H9 (cell line): ENCODE data around the gene BCAR3. TPM values are rescaled to one million over a fixed set of nuclear protein-coding genes. Genes with fewer than 3 reads are reported as not detected.

Experiments
- DNase-seq: peaks from one replicate; pipeline ENCODE4 v3.0.0-alpha.2; 2017
- H2AFZ ChIP-seq: one replicate; pipeline ENCODE4 v1.6.1; 2013; ENCODE audit warnings: mild to moderate bottlenecking, low read length, control low read depth, moderate library complexity
- H2AK5ac ChIP-seq: 2 replicates; pipeline ENCODE4 v1.6.1; 2013; ENCODE audit warnings: low read length, control low read depth, mixed read lengths; ENCODE audit not compliant: insufficient read length
- H2BK120ac ChIP-seq: one replicate; pipeline ENCODE4 v1.6.1; 2013; ENCODE audit warnings: low read depth, mild to moderate bottlenecking, low read length, control low read depth, inconsistent platforms; ENCODE audit not compliant: poor library complexity, severe bottlenecking
- H2BK12ac ChIP-seq: 2 replicates; pipeline ENCODE4 v1.6.1; 2013; ENCODE audit warnings: low read length, control low read depth, mixed read lengths, low read depth; ENCODE audit not compliant: insufficient read length
- H2BK15ac ChIP-seq: 2 replicates; pipeline ENCODE4 v1.6.1; 2013; ENCODE audit warnings: low read depth, low read length, control low read depth
- H2BK20ac ChIP-seq: one replicate; pipeline ENCODE4 v1.6.1; 2013; ENCODE audit warnings: low read depth, mild to moderate bottlenecking, low read length, control low read depth, inconsistent platforms; ENCODE audit not compliant: poor library complexity, severe bottlenecking
- H2BK5ac ChIP-seq: 2 replicates; pipeline ENCODE4 v1.6.1; 2013; ENCODE audit warnings: low read length, control low read depth, mixed read lengths; ENCODE audit not compliant: insufficient read length
- H3K14ac ChIP-seq: 2 replicates; pipeline ENCODE4 v1.6.1; 2013; ENCODE audit warnings: low read length, control low read depth; ENCODE audit not compliant: insufficient read depth
- H3K18ac ChIP-seq: 2 replicates; pipeline ENCODE4 v1.6.1; 2013; ENCODE audit warnings: low read depth, mild to moderate bottlenecking, mixed read lengths, low read length, control low read depth; ENCODE audit not compliant: insufficient read length
- H3K23ac ChIP-seq: 2 replicates; pipeline ENCODE4 v1.6.1; 2013; ENCODE audit warnings: low read length, control low read depth, mixed read lengths, low read depth; ENCODE audit not compliant: insufficient read length
- H3K23me2 ChIP-seq: 2 replicates; pipeline ENCODE4 v1.6.1; 2013; ENCODE audit warnings: low read depth, mild to moderate bottlenecking, mixed read lengths, low read length, control low read depth; ENCODE audit not compliant: insufficient read length, poor library complexity, severe bottlenecking
- H3K27ac ChIP-seq: 2 replicates; pipeline ENCODE4 v1.5.1; 2013; ENCODE audit warnings: low read length, control low read depth, mixed read lengths, low read depth; ENCODE audit not compliant: insufficient read length
- H3K27me3 ChIP-seq: 2 replicates; pipeline ENCODE4 v1.6.1; 2013; ENCODE audit warnings: low read length, control low read depth, inconsistent platforms; ENCODE audit not compliant: insufficient read depth
- H3K4ac ChIP-seq: 2 replicates; pipeline ENCODE4 v1.6.1; 2013; ENCODE audit warnings: low read depth, mild to moderate bottlenecking, control low read depth, inconsistent platforms, low read length, moderate library complexity
- H3K4me1 ChIP-seq: 2 replicates; pipeline ENCODE4 v1.6.1; 2013; ENCODE audit warnings: low read length, control low read depth, inconsistent platforms; ENCODE audit not compliant: insufficient read depth
- H3K4me2 ChIP-seq: 2 replicates; pipeline ENCODE4 v1.6.1; 2013; ENCODE audit warnings: low read length, control low read depth, mixed read lengths; ENCODE audit not compliant: insufficient read length, insufficient read depth
- H3K56ac ChIP-seq: 2 replicates; pipeline ENCODE4 v1.6.1; 2013; ENCODE audit warnings: low read depth, mild to moderate bottlenecking, mixed read lengths, low read length, control low read depth; ENCODE audit not compliant: insufficient read length
- H3K79me1 ChIP-seq: 2 replicates; pipeline ENCODE4 v1.6.1; 2013; ENCODE audit warnings: low read depth, mild to moderate bottlenecking, moderate library complexity, low read length, control low read depth, inconsistent platforms; ENCODE audit not compliant: insufficient read depth, poor library complexity, severe bottlenecking
- H3K79me2 ChIP-seq: 2 replicates; pipeline ENCODE4 v1.6.1; 2013; ENCODE audit warnings: low read length, control low read depth, inconsistent platforms; ENCODE audit not compliant: insufficient read depth
- H3K9ac ChIP-seq: 2 replicates; pipeline ENCODE4 v1.6.1; 2013; ENCODE audit warnings: low read length, control low read depth, mixed read lengths; ENCODE audit not compliant: insufficient read length; ENCODE audit errors: extremely low read depth
- H3K9me3 ChIP-seq: one replicate; pipeline ENCODE4 v1.6.1; 2013; ENCODE audit warnings: low read depth, low read length, inconsistent platforms; ENCODE audit not compliant: control insufficient read depth
- H3T11ph ChIP-seq: one replicate; pipeline ENCODE4 v1.6.1; 2013; ENCODE audit warnings: mild to moderate bottlenecking, low read length, control low read depth, inconsistent platforms
- H4K20me1 ChIP-seq: one replicate; pipeline ENCODE4 v1.6.1; 2013; ENCODE audit not compliant: control insufficient read depth, insufficient read length, insufficient read depth
- H4K5ac ChIP-seq: 2 replicates; pipeline ENCODE4 v1.6.1; 2013; ENCODE audit warnings: low read depth, mild to moderate bottlenecking, mixed read lengths, low read length, control low read depth; ENCODE audit not compliant: insufficient read length
- H4K8ac ChIP-seq: replicated peaks from 2 replicates; pipeline ENCODE4 v1.6.1; 2013; ENCODE audit warnings: low read length, control low read depth, mixed read lengths, low read depth; ENCODE audit not compliant: insufficient read length
- H4K91ac ChIP-seq: 2 replicates; pipeline ENCODE4 v1.6.1; 2013; ENCODE audit warnings: low read depth, mild to moderate bottlenecking, moderate library complexity, mixed read lengths, low read length, control low read depth; ENCODE audit not compliant: insufficient read length
- H3K27ac Mint-ChIP-seq, 3 experiments: 2 replicates in 2 of 3; 3 replicates in 1 of 3; pipeline ENCODE4 v1.8.0; 2020 to 2021; ENCODE audit warnings: mixed read lengths in 3 of 3, mild to moderate bottlenecking in 1 of 3, moderate library complexity in 1 of 3
- H3K27me3 Mint-ChIP-seq: 2 replicates; pipeline ENCODE4 v1.8.0; 2021; ENCODE audit warnings: low read depth, mild to moderate bottlenecking, moderate library complexity, mixed read lengths
- H3K36me3 Mint-ChIP-seq, 3 experiments: 2 replicates in 2 of 3; 3 replicates in 1 of 3; pipeline ENCODE4 v1.8.0; 2020 to 2021; ENCODE audit warnings: low read depth in 3 of 3, mixed read lengths in 3 of 3; ENCODE audit not compliant: insufficient read depth in 1 of 3
- H3K4me1 Mint-ChIP-seq, 2 experiments: 2 replicates each; pipeline ENCODE4 v1.8.0; 2020; ENCODE audit warnings: mixed read lengths in 2 of 2
- H3K4me3 Mint-ChIP-seq, 2 experiments: 2 replicates in 1 of 2; 3 replicates in 1 of 2; pipeline ENCODE4 v1.8.0; 2020 to 2021; ENCODE audit warnings: mild to moderate bottlenecking in 2 of 2, mixed read lengths in 2 of 2, moderate library complexity in 1 of 2
- H3K9me3 Mint-ChIP-seq, 2 experiments: 2 replicates in 1 of 2; 3 replicates in 1 of 2; pipeline ENCODE4 v1.8.0; 2020; ENCODE audit warnings: mild to moderate bottlenecking in 2 of 2, mixed read lengths in 2 of 2, moderate library complexity in 1 of 2
- CTCF ChIP-seq: fragments of 200-600 bp; sonication (generic); conservative IDR thresholded peaks from 3 replicates; pipeline ENCODE4 v1.8.0; 2021; ENCODE audit warnings: antibody characterized with exemption, mild to moderate bottlenecking
- WGBS: extraction: QIAGEN DNeasy Blood & Tissue Kit; methylation state at CpG from one replicate; pipeline ENCODE4 v1.1.7; 2013; ENCODE audit warnings: missing lambda C conversion rate, low lambda C conversion rate, mixed read lengths; ENCODE audit not compliant: insufficient read length; ENCODE audit errors: extremely low coverage; 5-methylcytosine and 5-hydroxymethylcytosine counted together
- total RNA-seq: library from RNA; stranded (reverse); gene quantifications from 2 replicates; pipeline ENCODE4 v1.2.1, GENCODE V29; 2021

BCAR3 gene
- total RNA-seq, 1 experiment from 2014 or later, result 4.9 TPM

- no peak overlapping the region for H3K14ac ChIP-seq
- no peak overlapping the region for H3K23ac ChIP-seq
- no peaks in the 10 kb centered on the region for H3K79me1 ChIP-seq
- no peak for TF ChIP-seq CTCF
- H3K27ac ChIP-seq, result no peak overlapping the region
- H3K4ac ChIP-seq, result no peak overlapping the region
- no peaks in the 10 kb centered on the region for H3K23me2 ChIP-seq
- H3K9me3 ChIP-seq, result no peaks in the 10 kb centered on the region
- no peak overlapping the region for H2AK5ac ChIP-seq
- DNase-seq, result no peak
- no peak overlapping the region for H2AFZ ChIP-seq
- H2BK15ac ChIP-seq, result no peak overlapping the region
- no peak overlapping the region for H2BK5ac ChIP-seq
- H2BK120ac ChIP-seq, result no peak overlapping the region
- no peak overlapping the region for H3K18ac ChIP-seq
- H3K9ac ChIP-seq, result no peak overlapping the region
- H4K91ac ChIP-seq, result no peak overlapping the region
- no peak overlapping the region for H3T11ph ChIP-seq
- H3K27ac Mint-ChIP-seq, result peak overlapping the region in 2 of 3 experiments; percentile 18 to 28; a peak in 3 of 7 replicates
- peaks cover 9 to 37% (median 29%) of the 10 kb centered on the region in 3 experiments; a peak in 6 of 7 replicates for H3K36me3 Mint-ChIP-seq
- H3K4me3 Mint-ChIP-seq, result no peak overlapping the region
- no peak overlapping the region for H4K8ac ChIP-seq
- no peak overlapping the region for H2BK12ac ChIP-seq
- H3K27me3 Mint-ChIP-seq, result no peaks in the 10 kb centered on the region
- peaks cover 6% of the 10 kb centered on the region; the same call in 1 of the 2 replicates for H3K79me2 ChIP-seq
- no peaks in the 10 kb centered on the region for H4K20me1 ChIP-seq
- no peak overlapping the region for H3K4me2 ChIP-seq
- no peak overlapping the region for H3K56ac ChIP-seq
- H3K9me3 Mint-ChIP-seq, result no peaks in the 10 kb centered on the region
- H4K5ac ChIP-seq, result no peak overlapping the region
- no peaks in the 10 kb centered on the region; the same call in 1 of the 2 replicates for H3K4me1 ChIP-seq
- H3K27me3 ChIP-seq, result no peaks in the 10 kb centered on the region
- no CpG with 5 or more reads among the region's 4 CpGs for WGBS
- peaks cover 7 to 14% of the 10 kb centered on the region in 2 experiments; a peak in 3 of 4 replicates for H3K4me1 Mint-ChIP-seq
- H2BK20ac ChIP-seq, result no peak overlapping the region
These were observed 158.9 kb downstream of the BCAR3 start for GRCh38 chr1:93522721-93523120.
